DND-41 (cell line): ENCODE measurements around the gene WNT1.

Experiments used
- ATAC-seq: fragments of 200-7000 bp; cut with Tn5 transposase; 3 replicates; pipeline ENCODE4 v1.9.1; 2021; ENCODE audit warnings: low read depth; ENCODE audit not compliant: insufficient read depth
- DNase-seq: peaks from one replicate; pipeline ENCODE4 v3.0.0-alpha.2; 2020
- H2AFZ ChIP-seq: 2 replicates; pipeline ENCODE4 v1.6.0; 2012; ENCODE audit warnings: low read depth, low read length
- H3K27ac ChIP-seq: 2 replicates; pipeline ENCODE4 v1.5.1; 2012; ENCODE audit warnings: low read length, inconsistent platforms
- H3K27me3 ChIP-seq: fragments of 200-600 bp; sonication (generic); 2 replicates; pipeline ENCODE4 v1.6.0; 2012; ENCODE audit warnings: low read length, mild to moderate bottlenecking, inconsistent platforms; ENCODE audit not compliant: insufficient read depth, poor library complexity
- H3K36me3 ChIP-seq: 2 replicates; pipeline ENCODE4 v1.5.1; 2012; ENCODE audit warnings: low read length, inconsistent platforms; ENCODE audit not compliant: insufficient read depth
- H3K4me1 ChIP-seq: 2 replicates; pipeline ENCODE4 v1.5.1; 2012; ENCODE audit warnings: mild to moderate bottlenecking, low read length; ENCODE audit not compliant: insufficient read depth
- H3K4me2 ChIP-seq: 2 replicates; pipeline ENCODE4 v1.6.0; 2012; ENCODE audit warnings: mild to moderate bottlenecking, moderate library complexity, low read length, inconsistent platforms; ENCODE audit not compliant: insufficient read depth
- H3K4me3 ChIP-seq, 2 experiments: fragments of 200-600 bp in 1 of 2; shearing (Covaris generic) in 1 of 2; 2 replicates each; pipeline ENCODE4 v1.5.1; 2012 to 2016; ENCODE audit warnings: inconsistent platforms in 2 of 2, low read length in 2 of 2, mild to moderate bottlenecking in 2 of 2, low read depth in 1 of 2, moderate library complexity in 1 of 2
- H3K79me2 ChIP-seq: 2 replicates; pipeline ENCODE4 v1.6.0; 2012; ENCODE audit warnings: low read length, inconsistent platforms; ENCODE audit not compliant: insufficient read depth
- H3K9ac ChIP-seq: 2 replicates; pipeline ENCODE4 v1.6.0; 2012; ENCODE audit warnings: low read depth, mild to moderate bottlenecking, inconsistent platforms, low read length, moderate library complexity
- H3K9me3 ChIP-seq: 2 replicates; pipeline ENCODE4 v1.5.1; 2012; ENCODE audit warnings: low read length, moderate library complexity, mild to moderate bottlenecking, inconsistent platforms; ENCODE audit not compliant: insufficient read depth, severe bottlenecking
- H4K20me1 ChIP-seq: 2 replicates; pipeline ENCODE4 v1.6.0; 2012; ENCODE audit warnings: low read length; ENCODE audit not compliant: insufficient read depth
- CTCF ChIP-seq: IDR thresholded peaks from 2 replicates; pipeline ENCODE4 v1.5.1; 2012; ENCODE audit warnings: borderline replicate concordance, low read length, moderate library complexity, mild to moderate bottlenecking; ENCODE audit not compliant: poor library complexity, severe bottlenecking; ENCODE audit errors: extremely low read depth
- EZH2 ChIP-seq: IDR thresholded peaks from 3 replicates; pipeline ENCODE4 v1.6.1; 2012; ENCODE audit warnings: borderline replicate concordance, low read depth, mild to moderate bottlenecking, moderate library complexity, low read length, inconsistent platforms; ENCODE audit not compliant: severe bottlenecking

The WNT1 gene

GRCh38 chr12:49020441-49020840 lies 42.3 kb downstream of the WNT1 start:
- DNase-seq (no peak), ATAC-seq (no peak)
- Histone ChIP-seq H3K27ac (no peak overlapping the region), H3K27me3 (no peaks in the 10 kb centered on the region), H3K9ac (no peak overlapping the region), H2AFZ (no peak overlapping the region), H3K9me3 (no peaks in the 10 kb centered on the region), H4K20me1 (peaks cover 3% of the 10 kb centered on the region; the same call in 1 of the 2 replicates), H3K4me2 (no peak overlapping the region), H3K36me3 (peaks cover 48% of the 10 kb centered on the region), H3K4me1 (peaks cover 30% of the 10 kb centered on the region), H3K79me2 (peaks cover 27% of the 10 kb centered on the region), H3K4me3 (no peak overlapping the region)
- TF ChIP-seq CTCF (no peak), EZH2 (no peak)

- no peak for TF ChIP-seq CTCF
- TF ChIP-seq EZH2: no peak
- Histone ChIP-seq H3K27me3 (no peaks in the 10 kb centered on the region), H4K20me1 (peaks cover 8% of the 10 kb centered on the region; the same call in 1 of the 2 replicates), H3K79me2 (peaks cover 23% of the 10 kb centered on the region), H3K4me2 (no peak overlapping the region), H3K36me3 (peaks cover 57% of the 10 kb centered on the region), H3K9me3 (no peaks in the 10 kb centered on the region), H3K9ac (no peak overlapping the region), H3K4me3 (no peak overlapping the region), H3K27ac (no peak overlapping the region), H3K4me1 (peaks cover 28% of the 10 kb centered on the region), H2AFZ (no peak overlapping the region)
- no peak for ATAC-seq
- no peak for DNase-seq
Measured at GRCh38 chr12:49021292-49021915, 43.3 kb downstream of the WNT1 start.

GRCh38 chr12:49022558-49023178 lies 44.5 kb downstream of the WNT1 start:
- Histone ChIP-seq H3K36me3 (peaks cover 69% of the 10 kb centered on the region), H4K20me1 (peaks cover 11% of the 10 kb centered on the region; the same call in 1 of the 2 replicates), H3K4me3 (no peak overlapping the region), H2AFZ (no peak overlapping the region), H3K4me2 (no peak overlapping the region), H3K27me3 (no peaks in the 10 kb centered on the region), H3K9ac (no peak overlapping the region), H3K27ac (no peak overlapping the region), H3K4me1 (peaks cover 15% of the 10 kb centered on the region), H3K79me2 (peaks cover 11% of the 10 kb centered on the region), H3K9me3 (no peaks in the 10 kb centered on the region)
- DNase-seq (no peak), ATAC-seq (no peak)
- TF ChIP-seq EZH2: no peak
- TF ChIP-seq CTCF: no peak
